Measurements from ENCODE around the gene STXBP6.

GRCh38 chr14:24904533-24904932, 145.4 kb downstream of the STXBP6 start:
- TF ChIP-seq, protein P1, sequence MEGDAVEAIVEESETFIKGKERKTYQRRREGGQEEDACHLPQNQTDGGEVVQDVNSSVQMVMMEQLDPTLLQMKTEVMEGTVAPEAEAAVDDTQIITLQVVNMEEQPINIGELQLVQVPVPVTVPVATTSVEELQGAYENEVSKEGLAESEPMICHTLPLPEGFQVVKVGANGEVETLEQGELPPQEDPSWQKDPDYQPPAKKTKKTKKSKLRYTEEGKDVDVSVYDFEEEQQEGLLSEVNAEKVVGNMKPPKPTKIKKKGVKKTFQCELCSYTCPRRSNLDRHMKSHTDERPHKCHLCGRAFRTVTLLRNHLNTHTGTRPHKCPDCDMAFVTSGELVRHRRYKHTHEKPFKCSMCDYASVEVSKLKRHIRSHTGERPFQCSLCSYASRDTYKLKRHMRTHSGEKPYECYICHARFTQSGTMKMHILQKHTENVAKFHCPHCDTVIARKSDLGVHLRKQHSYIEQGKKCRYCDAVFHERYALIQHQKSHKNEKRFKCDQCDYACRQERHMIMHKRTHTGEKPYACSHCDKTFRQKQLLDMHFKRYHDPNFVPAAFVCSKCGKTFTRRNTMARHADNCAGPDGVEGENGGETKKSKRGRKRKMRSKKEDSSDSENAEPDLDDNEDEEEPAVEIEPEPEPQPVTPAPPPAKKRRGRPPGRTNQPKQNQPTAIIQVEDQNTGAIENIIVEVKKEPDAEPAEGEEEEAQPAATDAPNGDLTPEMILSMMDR (IDR thresholded peaks at IDR 0.05; ENCODE audit: extremely low read depth in 1 of 2, insufficient read depth in 1 of 2, low read depth in 1 of 2, low read length in 2 of 2): no peak
- TF ChIP-seq FOS (IDR thresholded peaks at IDR 0.05; ENCODE audit: borderline replicate concordance, insufficient read depth, low read length): no peak
- TF ChIP-seq POLR2A (IDR thresholded peaks at IDR 0.05; ENCODE audit: low read depth, low read length): no peak
- no peak for TF ChIP-seq EZH2 (IDR thresholded peaks at IDR 0.05; ENCODE audit: borderline replicate concordance, low read depth, low read length, severe bottlenecking)
- no peak for TF ChIP-seq POLR2AphosphoS5 (IDR thresholded peaks at IDR 0.05; ENCODE audit: insufficient read depth, low read depth, low read length)

Data from endothelial cell of umbilical vein (primary cell).